Measurements from ENCODE around the gene ATF6.
"Not testable (repeated sequence)": the region's sequence is repeated elsewhere in the genome, so short reads cannot be mapped to it uniquely, and the experiment has no call there.

ATF6 gene

DNA sequence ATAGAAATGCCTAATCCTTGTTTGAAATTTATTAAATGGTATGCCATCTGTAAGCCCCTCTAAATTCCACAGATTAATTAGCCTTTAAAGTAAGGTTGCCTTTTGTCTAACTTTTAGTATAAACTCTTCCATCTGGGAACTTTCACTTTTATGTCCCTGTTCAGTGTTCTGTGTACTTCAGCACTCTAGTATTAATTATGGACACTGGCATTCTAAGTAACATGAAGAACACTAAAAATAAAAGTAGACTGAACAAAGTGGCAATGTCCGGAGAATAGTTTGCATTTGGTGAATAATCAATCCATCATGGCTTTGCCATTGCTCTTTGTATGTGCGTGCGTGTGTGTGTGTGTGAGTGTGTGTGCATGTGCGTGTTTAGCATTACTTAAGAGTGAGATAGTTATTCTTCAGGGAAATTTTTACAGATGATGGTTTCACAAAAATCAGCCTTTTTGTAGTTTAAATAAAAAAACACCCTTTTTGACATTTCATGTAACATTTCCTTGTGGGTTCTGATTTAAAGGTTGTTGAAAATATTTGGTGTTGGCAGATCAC is 51.1 kb downstream of the ATF6 start:
- FAIRE-seq: no peak
- DNase-seq (ENCODE audit: insufficient read length, low spot score): no peak
- no peak for TF ChIP-seq POLR2A (IDR thresholded peaks at IDR 0.05; ENCODE audit: low read depth, low read length)
- no peak for TF ChIP-seq POLR2AphosphoS5 (IDR thresholded peaks at IDR 0.05; ENCODE audit: low read depth, low read length)
- no peak for TF ChIP-seq SPI1 (IDR thresholded peaks at IDR 0.05; ENCODE audit: low read depth, low read length)
- TF ChIP-seq PAX5 (IDR thresholded peaks at IDR 0.05; ENCODE audit: insufficient read depth, low read length, severe bottlenecking): no peak
- TF ChIP-seq POU2F2 (IDR thresholded peaks at IDR 0.05; ENCODE audit: low read depth, low read length): no peak
- TF ChIP-seq TAF1 (IDR thresholded peaks at IDR 0.05; ENCODE audit: low read depth, low read length): no peak

DNA sequence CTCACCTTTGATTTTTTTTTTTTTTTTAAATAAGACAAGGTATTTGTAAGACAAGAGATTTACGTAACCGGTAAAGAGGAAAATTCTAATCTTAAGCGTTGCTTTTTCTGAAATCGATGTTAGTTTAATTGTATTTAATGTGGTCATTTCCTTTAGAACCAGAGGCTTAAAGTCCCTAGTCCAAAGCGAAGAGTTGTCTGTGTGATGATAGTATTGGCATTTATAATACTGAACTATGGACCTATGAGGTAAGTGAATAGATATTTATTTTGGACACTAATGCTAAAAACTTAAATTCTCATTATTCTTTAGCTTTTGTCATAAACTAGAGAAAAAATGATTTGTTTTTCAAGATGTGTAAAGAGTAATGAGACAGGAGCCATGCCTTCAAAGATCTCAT is 54.8 kb downstream of the ATF6 start:
- DNase-seq (ENCODE audit: insufficient read length, low spot score): no peak
- FAIRE-seq: no peak
- TF ChIP-seq POLR2A (IDR thresholded peaks at IDR 0.05; ENCODE audit: low read depth, low read length) (no peak), POLR2AphosphoS5 (IDR thresholded peaks at IDR 0.05; ENCODE audit: low read depth, low read length) (no peak), PAX5 (IDR thresholded peaks at IDR 0.05; ENCODE audit: insufficient read depth, low read length, severe bottlenecking) (no peak), TAF1 (IDR thresholded peaks at IDR 0.05; ENCODE audit: low read depth, low read length) (no peak), SPI1 (IDR thresholded peaks at IDR 0.05; ENCODE audit: low read depth, low read length) (no peak), POU2F2 (IDR thresholded peaks at IDR 0.05; ENCODE audit: low read depth, low read length) (no peak)

DNA sequence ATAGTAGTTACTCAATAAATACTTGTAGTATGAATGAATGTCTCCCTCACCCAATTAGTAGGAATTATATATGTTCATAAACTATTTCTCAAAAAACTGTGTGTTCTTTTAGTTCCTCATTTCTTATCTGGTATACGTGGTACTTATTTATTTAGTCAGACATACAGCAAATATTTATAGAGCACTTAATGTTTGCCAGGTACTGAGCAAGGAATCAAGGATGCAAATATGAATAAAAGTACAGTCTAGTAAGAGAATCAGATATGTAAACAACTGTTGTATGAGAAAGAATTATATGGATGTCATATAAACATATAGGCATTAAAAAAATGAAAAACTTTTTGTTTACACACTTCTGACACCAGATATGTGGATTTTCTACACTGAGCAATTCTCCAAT is 58.5 kb downstream of the ATF6 start:
- no peak for TF ChIP-seq PAX5 (IDR thresholded peaks at IDR 0.05; ENCODE audit: insufficient read depth, low read length, severe bottlenecking)
- no peak for TF ChIP-seq TAF1 (IDR thresholded peaks at IDR 0.05; ENCODE audit: low read depth, low read length)
- no peak for TF ChIP-seq POLR2A (IDR thresholded peaks at IDR 0.05; ENCODE audit: low read depth, low read length)
- TF ChIP-seq POLR2AphosphoS5 (IDR thresholded peaks at IDR 0.05; ENCODE audit: low read depth, low read length): no peak
- no peak for TF ChIP-seq POU2F2 (IDR thresholded peaks at IDR 0.05; ENCODE audit: low read depth, low read length)
- no peak for TF ChIP-seq SPI1 (IDR thresholded peaks at IDR 0.05; ENCODE audit: low read depth, low read length)
- DNase-seq (ENCODE audit: insufficient read length, low spot score) (no peak), FAIRE-seq (no peak)

DNA sequence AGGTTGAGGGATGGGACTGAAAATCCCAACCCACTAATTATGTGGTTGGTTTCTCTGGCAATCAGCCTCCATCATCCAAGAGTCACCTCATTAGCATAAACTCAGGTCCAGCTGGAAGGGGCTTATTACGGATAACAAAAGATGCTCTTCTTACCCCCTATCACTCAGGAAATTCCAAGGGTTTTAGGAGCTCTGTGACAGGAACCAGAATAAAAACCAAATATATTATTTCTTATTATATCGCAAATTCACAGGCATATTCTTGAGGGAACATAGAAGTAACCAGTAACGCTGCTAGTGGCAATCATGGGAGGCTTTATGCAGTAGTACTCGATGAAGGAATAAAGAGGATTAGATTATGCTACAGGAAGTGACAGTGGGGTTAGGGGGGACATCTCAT is 59.7 kb downstream of the ATF6 start:
- DNase-seq (ENCODE audit: insufficient read length, low spot score) (no peak), FAIRE-seq (no peak)
- TF ChIP-seq TAF1 (IDR thresholded peaks at IDR 0.05; ENCODE audit: low read depth, low read length) (no peak), SPI1 (IDR thresholded peaks at IDR 0.05; ENCODE audit: low read depth, low read length) (no peak), POLR2A (IDR thresholded peaks at IDR 0.05; ENCODE audit: low read depth, low read length) (no peak), POU2F2 (IDR thresholded peaks at IDR 0.05; ENCODE audit: low read depth, low read length) (no peak), PAX5 (IDR thresholded peaks at IDR 0.05; ENCODE audit: insufficient read depth, low read length, severe bottlenecking) (no peak), POLR2AphosphoS5 (IDR thresholded peaks at IDR 0.05; ENCODE audit: low read depth, low read length) (no peak)

DNA sequence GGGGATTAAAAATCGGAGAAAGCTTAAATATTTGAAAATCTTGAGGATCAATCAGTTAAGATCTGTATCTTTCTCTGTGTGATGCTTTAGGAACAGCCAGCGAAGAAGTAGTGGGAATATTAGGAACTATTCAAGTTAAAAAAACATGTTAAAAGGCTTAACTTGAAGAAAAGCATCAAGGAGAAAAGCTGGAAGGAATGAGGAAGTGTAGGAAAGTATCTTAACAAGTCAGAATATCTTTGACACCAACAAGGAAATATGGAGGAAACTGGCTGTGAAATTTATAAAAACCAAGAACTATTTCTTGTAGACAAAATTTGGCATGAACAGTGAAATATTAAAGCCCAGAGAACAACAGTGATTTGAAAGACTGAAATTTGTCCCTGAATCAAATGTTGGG is 60.4 kb downstream of the ATF6 start:
- TF ChIP-seq POLR2A (IDR thresholded peaks at IDR 0.05; ENCODE audit: low read depth, low read length) (no peak), TAF1 (IDR thresholded peaks at IDR 0.05; ENCODE audit: low read depth, low read length) (no peak), POU2F2 (IDR thresholded peaks at IDR 0.05; ENCODE audit: low read depth, low read length) (no peak), SPI1 (IDR thresholded peaks at IDR 0.05; ENCODE audit: low read depth, low read length) (no peak), PAX5 (IDR thresholded peaks at IDR 0.05; ENCODE audit: insufficient read depth, low read length, severe bottlenecking) (no peak), POLR2AphosphoS5 (IDR thresholded peaks at IDR 0.05; ENCODE audit: low read depth, low read length) (no peak)
- DNase-seq (ENCODE audit: insufficient read length, low spot score): no peak
- FAIRE-seq: no peak

DNA sequence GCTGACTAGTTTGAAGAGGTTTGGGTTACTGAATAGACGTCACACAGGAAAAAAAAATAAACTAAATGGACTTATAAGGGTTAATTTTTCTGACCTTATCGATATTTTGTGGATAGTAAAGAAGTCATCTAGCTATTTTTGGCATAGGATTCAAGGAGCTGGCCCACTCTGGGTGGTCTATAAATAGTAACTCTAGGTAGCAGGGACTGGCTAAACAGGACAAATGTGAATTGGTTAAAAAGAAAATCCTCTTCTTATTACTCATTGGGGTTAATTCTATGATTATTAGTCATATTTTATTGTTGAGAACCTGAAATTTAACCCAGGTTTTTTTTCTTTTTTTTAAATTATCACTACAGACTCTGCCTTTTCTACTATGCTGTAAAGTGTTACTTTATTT is 61.7 kb downstream of the ATF6 start:
- TF ChIP-seq POU2F2 (IDR thresholded peaks at IDR 0.05; ENCODE audit: low read depth, low read length): no peak
- TF ChIP-seq POLR2AphosphoS5 (IDR thresholded peaks at IDR 0.05; ENCODE audit: low read depth, low read length): no peak
- no peak for TF ChIP-seq SPI1 (IDR thresholded peaks at IDR 0.05; ENCODE audit: low read depth, low read length)
- TF ChIP-seq TAF1 (IDR thresholded peaks at IDR 0.05; ENCODE audit: low read depth, low read length): no peak
- TF ChIP-seq POLR2A (IDR thresholded peaks at IDR 0.05; ENCODE audit: low read depth, low read length): no peak
- TF ChIP-seq PAX5 (IDR thresholded peaks at IDR 0.05; ENCODE audit: insufficient read depth, low read length, severe bottlenecking): no peak
- FAIRE-seq: no peak

DNA sequence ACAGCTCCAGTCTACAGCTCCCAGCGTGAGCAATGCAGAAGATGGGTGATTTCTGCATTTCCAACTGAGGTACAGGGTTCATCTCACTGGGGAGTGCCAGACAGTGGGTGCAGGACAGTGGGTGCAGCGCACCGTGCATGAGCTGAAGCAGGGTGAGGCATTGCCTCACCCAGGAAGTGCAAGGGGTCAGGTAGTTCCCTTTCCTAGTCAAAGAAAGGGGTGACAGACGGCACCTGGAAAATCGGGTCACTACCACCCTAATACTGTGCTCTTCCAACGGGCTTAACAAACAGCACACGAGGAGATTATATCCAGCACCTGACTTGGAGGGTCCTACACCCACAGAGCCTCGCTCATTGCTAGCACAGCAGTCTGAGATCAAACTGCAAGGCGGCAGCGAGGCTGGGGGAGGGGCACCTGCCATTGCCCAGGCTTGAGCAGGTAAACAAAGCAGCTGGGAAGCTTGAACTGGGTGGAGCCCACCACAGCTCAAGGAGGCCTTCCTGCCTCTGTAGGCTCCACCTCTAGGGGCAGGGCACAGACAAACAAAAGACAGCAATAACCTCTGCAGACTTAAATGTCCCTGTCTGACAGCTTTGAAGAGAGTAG is 66.3 kb downstream of the ATF6 start:
- not testable (repeated sequence) for DNase-seq (ENCODE audit: insufficient read length, low spot score); FAIRE-seq

More for the DNA sequence above, 61.7 kb downstream of the ATF6 start:
- DNase-seq (ENCODE audit: insufficient read length, low spot score): no peak

DNA sequence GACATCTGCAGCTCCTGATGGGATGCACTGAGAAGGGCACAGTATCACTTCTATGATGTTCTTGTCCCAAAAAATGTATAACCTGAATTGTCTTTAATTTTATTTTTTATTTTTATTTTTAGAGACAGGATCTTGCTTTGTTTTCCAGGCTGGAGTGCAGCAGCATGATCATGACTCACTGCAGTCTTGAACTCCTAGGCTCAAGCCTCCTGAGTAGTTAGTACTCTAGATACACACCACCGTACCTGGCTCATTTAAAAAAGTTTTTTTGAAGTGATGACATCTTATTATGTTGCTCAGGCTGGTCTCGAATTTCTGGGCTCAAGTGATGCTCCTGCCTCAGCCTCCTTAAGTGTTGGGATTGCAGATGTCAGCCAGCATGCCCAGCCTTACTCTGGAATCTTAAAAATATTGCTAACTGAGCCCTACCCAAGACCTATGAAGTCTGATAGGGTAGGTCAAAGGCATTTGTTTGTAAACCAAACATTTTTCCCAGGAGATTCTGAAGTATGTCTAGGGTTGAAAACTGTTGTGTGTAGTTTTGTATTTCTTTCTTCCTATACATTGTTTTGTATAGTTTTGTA is 68.9 kb downstream of the ATF6 start:
- TF ChIP-seq POLR2AphosphoS5 (IDR thresholded peaks at IDR 0.05; ENCODE audit: low read depth, low read length) (no peak), POLR2A (IDR thresholded peaks at IDR 0.05; ENCODE audit: low read depth, low read length) (no peak), PAX5 (IDR thresholded peaks at IDR 0.05; ENCODE audit: insufficient read depth, low read length, severe bottlenecking) (no peak), SPI1 (IDR thresholded peaks at IDR 0.05; ENCODE audit: low read depth, low read length) (no peak), POU2F2 (IDR thresholded peaks at IDR 0.05; ENCODE audit: low read depth, low read length) (no peak)
- FAIRE-seq (no peak), DNase-seq (ENCODE audit: insufficient read length, low spot score) (no peak)

DNA sequence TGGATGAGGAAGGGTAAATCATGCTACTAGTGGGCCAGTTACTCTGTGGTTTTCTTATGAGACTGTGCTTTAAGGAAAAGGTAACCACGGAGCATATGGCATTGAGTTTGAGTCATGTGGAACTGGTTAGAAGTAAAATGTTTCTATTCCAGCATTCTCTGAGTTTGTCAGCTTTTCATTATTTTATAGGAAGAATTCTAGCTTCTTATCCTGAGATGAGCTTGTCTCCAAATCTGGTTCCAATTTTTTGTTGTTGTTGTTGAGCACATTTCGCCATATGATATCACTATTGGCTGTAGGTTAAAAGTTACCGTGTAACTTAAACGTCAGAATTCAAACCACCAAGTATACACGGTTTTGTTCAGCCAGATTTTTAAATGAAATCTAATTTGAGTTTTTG is 69.9 kb downstream of the ATF6 start:
- FAIRE-seq: no peak
- TF ChIP-seq TAF1 (IDR thresholded peaks at IDR 0.05; ENCODE audit: low read depth, low read length) (no peak), SPI1 (IDR thresholded peaks at IDR 0.05; ENCODE audit: low read depth, low read length) (no peak), POU2F2 (IDR thresholded peaks at IDR 0.05; ENCODE audit: low read depth, low read length) (no peak), PAX5 (IDR thresholded peaks at IDR 0.05; ENCODE audit: insufficient read depth, low read length, severe bottlenecking) (no peak), POLR2AphosphoS5 (IDR thresholded peaks at IDR 0.05; ENCODE audit: low read depth, low read length) (no peak)
- no peak for DNase-seq (ENCODE audit: insufficient read length, low spot score)

DNA sequence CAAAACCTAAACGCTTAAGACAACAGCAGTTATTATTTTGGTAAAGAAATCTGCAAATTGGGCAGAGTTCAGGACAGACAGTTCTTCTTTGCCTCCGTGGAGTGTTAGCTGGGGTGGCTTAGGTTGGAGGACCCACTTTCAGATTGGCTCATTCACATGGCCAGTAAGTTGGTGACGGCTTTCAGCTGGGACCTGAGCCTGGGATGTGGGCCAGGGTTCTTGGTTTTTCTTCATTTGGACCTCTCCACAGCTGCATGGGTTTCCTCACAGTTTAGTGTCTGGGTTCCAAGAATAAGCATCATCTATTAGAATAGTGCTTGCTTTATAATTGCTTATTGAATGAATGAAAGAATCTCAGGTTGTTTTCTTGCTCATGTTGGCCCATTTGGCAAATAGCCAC is 72.2 kb downstream of the ATF6 start:
- FAIRE-seq: no peak
- TF ChIP-seq POLR2A (IDR thresholded peaks at IDR 0.05; ENCODE audit: low read depth, low read length) (no peak), TAF1 (IDR thresholded peaks at IDR 0.05; ENCODE audit: low read depth, low read length) (no peak), POLR2AphosphoS5 (IDR thresholded peaks at IDR 0.05; ENCODE audit: low read depth, low read length) (no peak), PAX5 (IDR thresholded peaks at IDR 0.05; ENCODE audit: insufficient read depth, low read length, severe bottlenecking) (no peak), SPI1 (IDR thresholded peaks at IDR 0.05; ENCODE audit: low read depth, low read length) (no peak), POU2F2 (IDR thresholded peaks at IDR 0.05; ENCODE audit: low read depth, low read length) (no peak)
- DNase-seq (ENCODE audit: insufficient read length, low spot score): no peak

All from GM12891 (cell line).